IPS DF 4.7 (cell line): ENCODE measurements around the gene DOCK8.

Experiments
- DNase-seq: peaks from one replicate; pipeline ENCODE4 v3.0.0-alpha.2; 2013; ENCODE audit warnings: low spot score; ENCODE audit errors: extremely low read depth

DOCK8 gene

GRCh38 chr9:306907-307306, 92.2 kb downstream of the DOCK8 start:
- no peak for DNase-seq

- no peak for DNase-seq
Measured at GRCh38 chr9:311841-312240, 97.2 kb downstream of the DOCK8 start.

- no peak for DNase-seq
Measured at GRCh38 chr9:312596-313320, 98.1 kb downstream of the DOCK8 start.

GRCh38 chr9:316382-316965, 101.8 kb downstream of the DOCK8 start:
- no peak for DNase-seq

- no peak for DNase-seq
Measured at GRCh38 chr9:318646-319045, 104.0 kb downstream of the DOCK8 start.

- DNase-seq: no peak
Measured at GRCh38 chr9:324971-325370, 110.3 kb downstream of the DOCK8 start.

GRCh38 chr9:326667-327066, 112.0 kb downstream of the DOCK8 start:
- DNase-seq: no peak

- no peak for DNase-seq
Measured at GRCh38 chr9:328453-328852, 113.8 kb downstream of the DOCK8 start.

- DNase-seq: no peak
Measured at GRCh38 chr9:331197-331596, 116.5 kb downstream of the DOCK8 start.

- no peak for DNase-seq
Measured at GRCh38 chr9:335373-335772, 120.7 kb downstream of the DOCK8 start.

GRCh38 chr9:336039-336438, 121.4 kb downstream of the DOCK8 start:
- no peak for DNase-seq

GRCh38 chr9:338602-339001, 123.9 kb downstream of the DOCK8 start:
- DNase-seq: no peak

GRCh38 chr9:341634-342421, 127.2 kb downstream of the DOCK8 start:
- DNase-seq: no peak

- DNase-seq: no peak
Measured at GRCh38 chr9:343773-344172, 129.1 kb downstream of the DOCK8 start.

- no peak for DNase-seq
Measured at GRCh38 chr9:346111-346571, 131.5 kb downstream of the DOCK8 start.

- no peak for DNase-seq
Measured at GRCh38 chr9:347667-348292, 133.1 kb downstream of the DOCK8 start.

- DNase-seq: no peak
Measured at GRCh38 chr9:350384-350783, 135.7 kb downstream of the DOCK8 start.

GRCh38 chr9:351916-352315, 137.3 kb downstream of the DOCK8 start:
- no peak for DNase-seq

- no peak for DNase-seq
Measured at GRCh38 chr9:353077-353476, 138.4 kb downstream of the DOCK8 start.

GRCh38 chr9:354453-354852, 139.8 kb downstream of the DOCK8 start:
- DNase-seq: no peak

GRCh38 chr9:357560-357959, 142.9 kb downstream of the DOCK8 start:
- DNase-seq: no peak
